Fibroblast of lung (primary cell): ENCODE results near the gene CRABP2. TPM values are rescaled to one million over a fixed set of nuclear protein-coding genes. Genes with fewer than 3 reads are reported as not detected.
A peak's percentile ranks its signal among the peaks of the same experiment; 100 is the strongest.

ENCODE experiments used
- DNase-seq, 2 donors: peaks; one replicate each; pipeline versions ENCODE4 v3.0.0 to v3.0.0-alpha.2; 2010; ENCODE audit warnings: low read depth in 2 of 2
- H2AFZ ChIP-seq: 2 replicates; pipeline ENCODE4 v1.5.1; 2012; ENCODE audit warnings: low read length, control low read depth, inconsistent platforms
- H3K27ac ChIP-seq: 2 replicates; pipeline ENCODE4 v1.5.1; 2011; ENCODE audit warnings: low read length, control low read depth; ENCODE audit not compliant: insufficient read depth
- H3K27me3 ChIP-seq: 2 replicates; pipeline ENCODE4 v1.5.1; 2011; ENCODE audit warnings: mild to moderate bottlenecking, low read length; ENCODE audit not compliant: control insufficient read depth, insufficient read depth
- H3K36me3 ChIP-seq: 2 replicates; pipeline ENCODE4 v1.5.1; 2011; ENCODE audit warnings: low read length; ENCODE audit not compliant: control insufficient read depth, insufficient read depth
- H3K4me1 ChIP-seq: 2 replicates; pipeline ENCODE4 v1.5.1; 2011; ENCODE audit warnings: low read length; ENCODE audit not compliant: control insufficient read depth, insufficient read depth; ENCODE audit errors: extremely low read depth
- H3K4me2 ChIP-seq: 2 replicates; pipeline ENCODE4 v1.5.1; 2011; ENCODE audit warnings: low read length, control low read depth; ENCODE audit not compliant: insufficient read depth; ENCODE audit errors: extremely low read depth
- H3K4me3 ChIP-seq, 4 experiments: fragments of 200-600 bp in 1 of 4; sonication (generic) in 1 of 4; replicated peaks in 1 of 4; 2 replicates each; pipeline ENCODE4 v1.5.1; 2011 to 2016; ENCODE audit warnings: low read length in 4 of 4, low read depth in 3 of 4, mild to moderate bottlenecking in 3 of 4, control low read depth in 2 of 4, inconsistent platforms in 1 of 4, mixed read lengths in 1 of 4; ENCODE audit not compliant: insufficient read depth in 1 of 4; ENCODE audit errors: control extremely low read depth in 1 of 4
- H3K79me2 ChIP-seq: 2 replicates; pipeline ENCODE4 v1.5.1; 2012; ENCODE audit warnings: mild to moderate bottlenecking, low read length, inconsistent platforms; ENCODE audit not compliant: control insufficient read depth, insufficient read depth
- H3K9ac ChIP-seq: 2 replicates; pipeline ENCODE4 v1.5.1; 2011; ENCODE audit warnings: mild to moderate bottlenecking, low read length, control low read depth; ENCODE audit not compliant: insufficient read depth
- H3K9me3 ChIP-seq: 2 replicates; pipeline ENCODE4 v1.5.1; 2012; ENCODE audit warnings: low read depth, low read length; ENCODE audit not compliant: control insufficient read depth, insufficient read depth
- H4K20me1 ChIP-seq: 2 replicates; pipeline ENCODE4 v1.5.1; 2011; ENCODE audit warnings: low read length; ENCODE audit not compliant: control insufficient read depth, insufficient read depth; ENCODE audit errors: extremely low read depth
- CTCF ChIP-seq, 2 donors: IDR thresholded peaks in 1 of 2; conservative IDR thresholded peaks in 1 of 2; 1 replicate in 1 of 2; 2 replicates in 1 of 2; pipeline ENCODE4 v1.5.1; 2011 to 2012; ENCODE audit warnings: low read length in 2 of 2, control low read depth in 1 of 2, inconsistent platforms in 1 of 2, low read depth in 1 of 2, mild to moderate bottlenecking in 1 of 2
- EZH2 ChIP-seq: IDR thresholded peaks from 2 replicates; pipeline ENCODE4 v1.5.1; 2012; ENCODE audit warnings: low read length, control low read depth, mild to moderate bottlenecking; ENCODE audit errors: missing control alignments
- polyA plus RNA-seq, 2 donors: library from polyadenylated mRNA; depleted of rRNA in 1 of 2; stranded (reverse) in 1 of 2; unstranded in 1 of 2; fragments of >200 nt; gene quantifications; 2 replicates each; pipeline ENCODE4 v1.2.1, GENCODE V29; 2011 to 2012; ENCODE audit warnings: missing spikeins in 1 of 2
- total RNA-seq: library from RNA; depleted of rRNA; stranded (reverse); fragments of >200 nt; gene quantifications from 2 replicates; pipeline ENCODE4 v1.2.1, GENCODE V29; 2014

The CRABP2 gene
- total and polyA plus RNA-seq, 2 donors (not counting 1 experiment from before 2014, with no cell fraction given) = 48.9 to 70.4 TPM

GRCh38 chr1:156706657-156707416 lies 1.5 kb upstream of the CRABP2 start:
- H3K4me1 ChIP-seq = peaks cover 45% of the 10 kb centered on the region
- H3K79me2 ChIP-seq = no peaks in the 10 kb centered on the region
- no peaks in the 10 kb centered on the region for H3K9me3 ChIP-seq
- DNase-seq = peak; percentile 56 to 91
- no peaks in the 10 kb centered on the region for H4K20me1 ChIP-seq
- no peaks in the 10 kb centered on the region for H3K36me3 ChIP-seq
- H3K27me3 ChIP-seq = no peaks in the 10 kb centered on the region
- peak overlapping the region; percentile 63 for H3K27ac ChIP-seq
- H3K9ac ChIP-seq = peak overlapping the region; percentile 26
- peak overlapping the region in 2 of 4 experiments; percentile 33 to 65 for H3K4me3 ChIP-seq
- peak overlapping the region; percentile 56 for H2AFZ ChIP-seq
- TF ChIP-seq EZH2 (no peak), CTCF (conservative IDR thresholded peaks at IDR 0.05 in 1 of 2, IDR thresholded peaks at IDR 0.05 in 1 of 2; ENCODE audit: low read depth in 1 of 2, low read length in 2 of 2) (no peak)
- peak overlapping the region; percentile 59 for H3K4me2 ChIP-seq

GRCh38 chr1:156705918-156706656 lies 704 bp upstream of the CRABP2 start:
- H3K4me3 ChIP-seq = peak overlapping the region; percentile 37 to 69 (median 52)
- H2AFZ ChIP-seq = peak overlapping the region; percentile 56
- peaks cover 42% of the 10 kb centered on the region for H3K4me1 ChIP-seq
- peak overlapping the region; percentile 59 for H3K4me2 ChIP-seq
- H3K79me2 ChIP-seq = no peaks in the 10 kb centered on the region
- H3K9me3 ChIP-seq = no peaks in the 10 kb centered on the region
- DNase-seq = peak; percentile 56 to 75
- peak overlapping the region; percentile 63 for H3K27ac ChIP-seq
- no peaks in the 10 kb centered on the region for H3K27me3 ChIP-seq
- no peak for TF ChIP-seq EZH2
- TF ChIP-seq CTCF (conservative IDR thresholded peaks at IDR 0.05 in 1 of 2, IDR thresholded peaks at IDR 0.05 in 1 of 2; ENCODE audit: low read depth in 1 of 2, low read length in 2 of 2) = peak; percentile 66 to 74
- H3K9ac ChIP-seq = peak overlapping the region; percentile 34
- H4K20me1 ChIP-seq = no peaks in the 10 kb centered on the region
- peaks cover 4% of the 10 kb centered on the region for H3K36me3 ChIP-seq

GRCh38 chr1:156704930-156705320 lies 458 bp downstream of the CRABP2 start:
- peaks cover 8% of the 10 kb centered on the region for H3K36me3 ChIP-seq
- peak overlapping the region; percentile 59 for H3K4me2 ChIP-seq
- H2AFZ ChIP-seq = no peak overlapping the region
- H3K27me3 ChIP-seq = no peaks in the 10 kb centered on the region
- no peaks in the 10 kb centered on the region for H4K20me1 ChIP-seq
- no peaks in the 10 kb centered on the region for H3K79me2 ChIP-seq
- H3K9me3 ChIP-seq = no peaks in the 10 kb centered on the region
- peak overlapping the region; percentile 54 for H3K27ac ChIP-seq
- H3K4me1 ChIP-seq = peaks cover 35% of the 10 kb centered on the region
- TF ChIP-seq EZH2 (no peak), CTCF (conservative IDR thresholded peaks at IDR 0.05 in 1 of 2, IDR thresholded peaks at IDR 0.05 in 1 of 2; ENCODE audit: low read depth in 1 of 2, low read length in 2 of 2) (no peak)
- peak overlapping the region; percentile 48 for H3K9ac ChIP-seq
- peak; percentile 67 to 72 for DNase-seq
- peak overlapping the region; percentile 37 to 69 (median 52) for H3K4me3 ChIP-seq
